Esophagus muscularis mucosa (tissue), 3 donors: ENCODE measurements around the gene DCLK3.

Experiments used
- CTCF ChIP-seq, 3 experiments: fragments of 200-600 bp in 2 of 3; fragments of 450-650 bp in 1 of 3; sonication (generic) in 2 of 3; IDR thresholded peaks; one replicate each; pipeline ENCODE4 v1.5.1; 2017 to 2019; ENCODE audit warnings: antibody characterized with exemption in 3 of 3, mild to moderate bottlenecking in 2 of 3, moderate library complexity in 1 of 3
- POLR2A ChIP-seq: fragments of 450-650 bp; IDR thresholded peaks from one replicate; pipeline ENCODE4 v1.6.1; 2017; ENCODE audit warnings: antibody characterized with exemption, moderate library complexity, mild to moderate bottlenecking, low read depth
- POLR2AphosphoS5 ChIP-seq, 2 donors: sonication (generic); formaldehyde crosslinking; IDR thresholded peaks; one replicate each; pipeline ENCODE4 v1.6.1; 2017; ENCODE audit warnings: antibody characterized with exemption in 2 of 2

- TF ChIP-seq CTCF (IDR thresholded peaks at IDR 0.05) = no peak
- no peak for TF ChIP-seq POLR2A
- TF ChIP-seq POLR2AphosphoS5 (IDR thresholded peaks at IDR 0.05) = no peak
These were observed 8.1 kb downstream of the DCLK3 start for GRCh38 chr3:36756269-36756668.
